ENCODE data around the gene ZBTB8OS.
"Not testable (repeated sequence)": the region's sequence is repeated elsewhere in the genome, so short reads cannot be mapped to it uniquely, and the experiment has no call there.

ZBTB8OS gene

GRCh38 chr1:32647308-32648134 lies 2.8 kb downstream of the ZBTB8OS start:
- no peak for DNase-seq

GRCh38 chr1:32644426-32644825 lies 5.9 kb downstream of the ZBTB8OS start:
- no peak for DNase-seq

GRCh38 chr1:32642292-32642827 lies 8.0 kb downstream of the ZBTB8OS start:
- DNase-seq = not testable (repeated sequence)

- DNase-seq = no peak
Observed at GRCh38 chr1:32639489-32640075, 10.8 kb downstream of the ZBTB8OS start.

GRCh38 chr1:32636914-32637645 lies 13.3 kb downstream of the ZBTB8OS start:
- no peak for DNase-seq

GRCh38 chr1:32635508-32636277 lies 14.7 kb downstream of the ZBTB8OS start:
- no peak for DNase-seq

GRCh38 chr1:32632829-32633228 lies 17.5 kb downstream of the ZBTB8OS start:
- no peak for DNase-seq

- not testable (repeated sequence) for DNase-seq
Observed at GRCh38 chr1:32630173-32630572, 20.2 kb downstream of the ZBTB8OS start.

- DNase-seq = no peak
Observed at GRCh38 chr1:32627596-32628162, 22.7 kb downstream of the ZBTB8OS start.

GRCh38 chr1:32626176-32626575 lies 24.2 kb downstream of the ZBTB8OS start:
- no peak for DNase-seq

- no peak for DNase-seq
Observed at GRCh38 chr1:32623775-32624174, 26.6 kb downstream of the ZBTB8OS start.

GRCh38 chr1:32622806-32623681 lies 27.3 kb downstream of the ZBTB8OS start:
- no peak for DNase-seq

GRCh38 chr1:32622205-32622604 lies 28.1 kb downstream of the ZBTB8OS start:
- DNase-seq = no peak

- no peak for DNase-seq
Observed at GRCh38 chr1:32619701-32620485, 30.5 kb downstream of the ZBTB8OS start.

GRCh38 chr1:32618673-32619221 lies 31.6 kb downstream of the ZBTB8OS start:
- no peak for DNase-seq

- no peak for DNase-seq
Observed at GRCh38 chr1:32613472-32613871, 36.9 kb downstream of the ZBTB8OS start.

- DNase-seq = peak; percentile 33
Observed at GRCh38 chr1:32612189-32612881, 38.0 kb downstream of the ZBTB8OS start.

GRCh38 chr1:32611859-32612188 lies 38.5 kb downstream of the ZBTB8OS start:
- DNase-seq = peak; percentile 27

GRCh38 chr1:32609180-32609579 lies 41.2 kb downstream of the ZBTB8OS start:
- DNase-seq = no peak

Data from NCI-H2029 treated with DMSO at 0.1 percent for 48 hours (cell line).